NCI-H460 (cell line): ENCODE data around the gene CASS4. TPM values are rescaled to one million over a fixed set of nuclear protein-coding genes. Genes with fewer than 3 reads are reported as not detected.
A peak's percentile ranks its signal among the peaks of the same experiment; 100 is the strongest.
"Not testable (repeated sequence)": the region's sequence is repeated elsewhere in the genome, so short reads cannot be mapped to it uniquely, and the experiment has no call there.

Source experiments
- DNase-seq: peaks from one replicate; pipeline ENCODE4 v3.0.0-alpha.2; 2016; ENCODE audit warnings: low read depth; ENCODE audit errors: extremely low read depth
- total RNA-seq: library from RNA; depleted of rRNA; stranded (reverse); fragments of >200 nt; shearing (Covaris generic); gene quantifications from 2 replicates; pipeline ENCODE4 v1.2.3, GENCODE V29; 2014

The CASS4 gene
- total RNA-seq, 1 experiment from 2014 or later = 0.05 TPM

DNA sequence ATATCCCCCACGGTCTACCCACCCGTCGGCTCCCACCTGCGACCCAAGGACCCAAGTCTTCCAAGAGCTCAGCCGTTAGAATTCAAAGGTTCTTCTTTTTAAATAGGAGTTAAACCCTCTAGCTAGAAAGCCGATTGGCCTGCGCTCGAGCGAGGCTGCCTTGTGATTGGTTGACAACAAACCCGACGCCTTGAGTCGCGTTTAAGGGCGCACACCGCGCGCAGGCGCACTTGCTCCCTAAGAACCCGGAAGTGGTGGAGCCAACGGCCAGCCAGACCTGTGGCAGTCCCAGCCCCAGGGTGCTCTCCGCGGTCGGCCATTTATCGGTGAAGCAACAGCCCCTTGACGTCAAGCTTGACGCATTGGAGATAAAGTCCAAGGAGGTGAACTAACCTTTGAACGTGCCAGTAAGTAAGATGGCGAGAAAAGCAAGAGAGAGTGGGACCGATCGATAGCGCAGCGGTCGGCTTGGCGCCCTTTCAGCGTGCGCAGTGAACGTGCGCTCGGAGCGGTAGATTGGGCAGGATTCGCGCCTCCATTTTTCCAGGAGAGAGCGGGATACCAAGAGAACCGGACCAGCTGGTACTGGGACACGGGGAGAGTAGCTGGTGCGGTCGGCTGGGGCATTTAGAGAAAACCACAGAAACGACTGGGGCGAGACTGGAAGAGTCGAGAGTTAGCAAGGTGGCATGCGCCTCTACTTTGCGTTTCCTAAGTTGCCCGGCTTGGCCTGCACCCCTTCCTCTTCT, 19.8 kb upstream of the CASS4 start, which contains the start of the genes AURKA and CSTF1:
AURKA (minus strand) TSS at position 84 of the 749 bp plus-strand sequence. CDS start 4,018 bp downstream, outside the sequence.
CSTF1 (plus strand) TSS at position 514 of the 749 bp plus-strand sequence. CDS start 2,908 bp downstream, outside the sequence.
- peak; percentile 99 for DNase-seq

- DNase-seq = no peak
Measured at GRCh38 chr20:56392881-56393482, 19.1 kb upstream of the CASS4 start.

DNA sequence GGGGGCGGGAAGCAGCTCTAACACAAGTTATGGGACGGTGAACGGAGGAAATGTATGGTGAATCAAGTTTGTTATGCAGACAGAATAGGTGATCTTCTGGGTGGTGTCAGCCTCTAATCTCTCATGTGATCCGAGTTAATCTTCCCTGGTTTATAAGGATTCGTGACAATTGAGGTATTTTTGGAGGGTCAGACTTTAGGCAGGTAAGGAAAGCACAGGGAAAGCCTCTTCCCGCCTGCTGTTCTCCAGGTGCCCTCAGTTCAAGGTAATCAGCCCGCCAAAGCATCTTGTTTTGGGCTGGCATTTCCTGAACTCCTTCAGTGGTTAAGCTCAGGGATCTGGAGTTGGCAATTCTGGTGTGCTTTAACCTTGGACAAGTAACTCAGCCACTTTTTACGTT, 18.4 kb upstream of the CASS4 start:
- no peak for DNase-seq

- DNase-seq = no peak
Measured at GRCh38 chr20:56395166-56395565, 16.9 kb upstream of the CASS4 start.

DNA sequence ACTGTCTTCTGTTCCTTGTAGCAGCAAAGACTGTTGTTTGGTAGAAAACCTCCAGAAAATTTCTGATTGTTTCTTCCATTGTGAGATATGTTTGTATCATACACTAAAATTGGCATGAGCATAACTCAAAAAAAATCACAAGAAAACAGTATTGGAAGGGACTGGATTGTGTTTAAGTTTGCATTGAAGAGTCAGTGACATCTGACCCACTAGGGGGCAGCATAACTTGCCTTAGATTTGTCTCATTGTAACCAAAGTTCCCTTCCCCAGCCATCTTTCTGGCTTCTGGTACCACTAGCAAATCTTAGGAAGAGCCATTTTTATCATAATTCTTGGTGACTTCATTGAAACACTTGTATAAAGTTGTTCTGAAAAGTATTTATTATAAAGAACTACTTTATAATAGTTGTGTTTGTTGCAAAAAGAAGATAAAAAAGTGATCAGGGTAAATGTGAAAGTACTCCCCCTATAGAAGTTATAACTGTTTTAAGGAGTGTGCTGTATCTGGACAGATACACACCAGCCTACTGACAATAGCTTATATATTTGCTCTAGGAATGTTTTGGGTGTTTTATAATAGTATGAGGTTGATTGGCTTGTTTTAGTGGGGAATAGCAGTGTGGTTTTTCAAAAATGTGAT, 11.9 kb upstream of the CASS4 start:
- peak; percentile 45 for DNase-seq

DNA sequence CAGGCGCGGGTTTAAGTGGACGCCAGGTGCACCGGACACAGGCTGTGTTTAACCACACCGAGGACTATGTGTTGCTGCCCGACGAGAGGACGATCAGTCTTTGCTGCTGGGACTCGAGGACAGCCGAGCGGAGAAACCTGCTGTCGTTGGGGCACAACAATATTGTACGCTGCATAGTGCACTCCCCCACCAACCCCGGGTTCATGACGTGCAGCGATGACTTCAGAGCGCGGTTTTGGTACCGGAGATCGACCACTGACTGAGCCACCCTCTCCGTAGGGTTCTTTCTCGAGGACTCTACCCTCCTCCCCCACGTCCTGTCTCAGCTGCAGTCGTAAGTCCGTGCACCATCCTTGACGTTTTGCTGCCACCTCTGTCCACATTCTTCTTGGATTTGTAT, 8.6 kb upstream of the CASS4 start:
- no peak for DNase-seq

- DNase-seq = not testable (repeated sequence)
Measured at GRCh38 chr20:56405356-56405755, 6.7 kb upstream of the CASS4 start.

- no peak for DNase-seq
Measured at GRCh38 chr20:56406910-56407309, 5.2 kb upstream of the CASS4 start.

GRCh38 chr20:56409521-56409920, 2.5 kb upstream of the CASS4 start:
- no peak for DNase-seq

DNA sequence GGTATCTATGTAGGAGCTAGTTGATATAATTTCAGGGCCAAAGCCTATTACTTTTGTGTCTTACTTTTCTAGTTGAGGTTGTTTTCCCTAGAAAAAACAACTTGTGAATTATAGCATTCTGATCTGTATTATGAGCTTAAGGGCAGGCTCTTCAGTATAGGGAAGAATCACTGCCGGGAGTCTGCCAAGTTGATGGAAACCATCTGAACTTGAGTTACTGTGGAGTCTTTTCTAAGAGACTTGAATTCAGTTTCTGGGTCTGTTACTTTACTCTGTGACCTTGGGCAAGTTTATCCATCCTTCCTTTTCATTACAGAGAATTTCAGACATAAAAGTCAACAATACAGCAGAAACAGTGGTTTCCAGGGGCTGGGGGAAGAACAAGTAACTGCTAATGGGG, 2.1 kb upstream of the CASS4 start:
- no peak for DNase-seq

DNA sequence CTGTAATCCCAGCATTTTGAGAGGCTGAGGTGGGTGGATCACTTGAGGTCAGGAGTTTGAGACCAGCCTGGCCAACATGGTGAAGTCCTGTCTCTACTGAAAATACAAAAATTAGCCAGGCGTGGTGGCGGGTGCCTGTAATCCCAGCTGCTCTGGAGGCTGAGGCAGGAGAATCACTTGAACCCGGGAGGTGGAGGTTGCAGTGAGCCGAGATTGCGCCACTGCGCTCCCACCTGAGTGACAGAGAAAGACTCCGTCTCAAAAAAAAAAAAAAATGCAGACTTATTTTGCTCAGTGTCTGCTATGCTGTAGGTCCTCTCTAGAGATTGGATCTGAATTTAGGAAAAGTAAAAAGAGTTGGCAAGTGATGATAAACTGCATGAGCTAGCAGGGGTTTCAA, 773 bp upstream of the CASS4 start:
- DNase-seq = not testable (repeated sequence)

DNA sequence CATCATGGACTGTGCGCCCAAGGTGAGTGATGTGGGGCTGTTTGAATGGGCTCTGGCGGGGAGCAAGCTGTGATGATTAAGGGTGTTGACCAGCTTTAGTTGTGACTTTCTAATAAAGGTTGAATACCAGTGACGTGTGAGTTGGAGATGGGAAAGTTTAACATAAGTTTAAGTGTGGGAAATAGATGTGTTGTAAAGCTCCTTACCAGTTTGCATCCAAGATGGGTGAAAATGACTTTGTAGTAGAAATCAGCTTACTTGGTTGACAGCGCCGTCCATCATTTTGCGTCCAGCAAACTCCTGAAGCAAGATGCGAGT, 372 bp downstream of the CASS4 start:
- DNase-seq = no peak

- no peak for DNase-seq
Measured at GRCh38 chr20:56412949-56413348, 889 bp downstream of the CASS4 start.

DNA sequence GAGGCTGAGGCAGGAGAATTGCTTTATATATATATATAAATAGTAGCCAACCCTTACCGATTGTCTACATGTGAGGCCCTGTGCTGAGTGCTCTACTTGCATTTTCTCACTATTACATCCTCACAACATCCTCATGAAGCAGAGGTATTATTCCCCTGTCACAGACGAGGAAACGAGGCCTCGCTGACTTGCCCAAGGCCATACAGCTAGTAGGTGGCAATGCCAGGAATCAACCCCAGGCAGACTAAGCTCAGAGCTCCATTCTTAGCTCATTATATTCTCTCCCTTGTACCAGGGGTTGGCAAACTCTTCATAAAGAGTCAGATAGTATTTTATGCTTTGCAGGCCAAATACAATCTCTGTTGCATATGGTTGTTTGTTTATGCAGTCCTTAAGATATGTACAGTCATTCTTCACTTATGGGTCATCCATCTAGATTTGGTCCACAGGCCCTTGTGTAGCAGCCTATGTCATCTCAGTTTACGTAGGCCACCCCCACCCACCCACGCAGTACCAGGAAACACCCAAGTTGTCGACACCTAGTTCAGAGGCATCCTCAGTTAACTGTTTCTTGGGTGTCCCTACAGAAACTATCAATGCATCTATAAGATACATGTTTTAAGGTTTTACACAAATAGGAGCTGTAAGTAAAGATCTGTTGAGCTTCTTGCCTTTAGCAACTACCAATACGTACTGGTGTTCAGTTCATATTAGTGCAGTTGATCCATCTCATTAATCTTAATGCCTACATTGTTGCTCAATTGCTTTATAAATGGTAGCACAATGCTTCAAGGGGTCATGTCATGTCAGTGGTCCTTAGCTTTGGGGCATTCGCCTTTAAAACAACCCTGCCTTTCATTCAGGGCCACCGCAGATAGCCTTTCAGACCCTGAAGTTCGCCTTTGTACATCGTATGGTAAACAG, 3.0 kb downstream of the CASS4 start:
- no peak for DNase-seq

- DNase-seq = no peak
Measured at GRCh38 chr20:56417402-56417801, 5.3 kb downstream of the CASS4 start.

- no peak for DNase-seq
Measured at GRCh38 chr20:56417911-56418310, 5.9 kb downstream of the CASS4 start.

DNA sequence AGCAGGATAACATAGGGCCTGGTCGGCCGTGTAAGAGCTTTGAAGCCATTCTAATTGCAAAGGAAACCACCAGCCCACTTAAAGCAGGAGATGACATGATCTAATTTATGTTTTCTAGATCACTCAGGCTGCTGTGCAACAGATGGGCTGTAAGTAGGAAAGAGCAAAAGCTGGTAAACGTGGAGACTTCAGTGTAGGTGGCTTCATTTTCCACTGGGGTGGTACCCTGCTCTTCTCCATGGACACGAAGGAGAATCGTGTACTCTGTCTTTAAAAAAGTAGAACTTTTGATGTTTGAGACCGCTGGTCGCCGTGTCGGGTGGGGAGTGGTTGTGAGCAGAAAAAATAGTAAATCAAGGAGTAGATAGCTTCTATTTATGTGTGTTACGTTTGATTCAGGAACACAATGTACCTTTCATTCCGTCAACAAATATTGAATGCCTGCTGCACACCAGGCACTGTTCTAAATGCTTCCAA, 6.4 kb downstream of the CASS4 start:
- DNase-seq = no peak

DNA sequence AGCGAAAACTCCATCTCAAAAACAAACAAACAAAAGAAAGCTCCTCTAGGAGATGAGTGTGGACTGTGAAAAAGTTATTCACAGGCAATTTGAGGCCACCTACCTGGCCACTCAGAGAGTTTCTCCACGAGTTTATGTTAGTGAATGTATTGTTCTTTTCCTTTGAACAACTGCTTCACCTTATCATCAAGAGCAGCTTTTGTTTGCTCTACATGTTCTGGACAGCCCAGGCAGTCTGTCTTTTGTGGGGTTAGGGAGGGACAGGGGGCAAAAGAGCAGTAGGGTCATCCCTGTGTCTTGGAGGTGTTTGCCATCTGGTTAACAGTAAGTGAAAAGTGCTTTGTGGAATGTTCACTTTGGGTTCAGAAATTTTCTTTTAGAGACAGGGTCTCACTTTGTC, 8.0 kb downstream of the CASS4 start:
- DNase-seq = no peak

- no peak for DNase-seq
Measured at GRCh38 chr20:56420940-56421688, 9.1 kb downstream of the CASS4 start.
